AG09309 (cell line): ENCODE data around the gene UNC79.

ENCODE experiments used
- DNase-seq: peaks from one replicate; pipeline ENCODE4 v3.0.0-alpha.2; 2010; ENCODE audit warnings: low read depth
- H3K4me3 ChIP-seq: 2 replicates; pipeline ENCODE4 v1.5.1; 2011; ENCODE audit warnings: mild to moderate bottlenecking, low read depth, low read length, moderate library complexity; ENCODE audit not compliant: control insufficient read depth
- CTCF ChIP-seq: IDR thresholded peaks from 2 replicates; pipeline ENCODE4 v1.5.1; 2011; ENCODE audit warnings: mild to moderate bottlenecking, low read depth, low read length, inconsistent platforms; ENCODE audit not compliant: insufficient read depth, control insufficient read depth; ENCODE audit errors: missing control alignments

Gene UNC79

GRCh38 chr14:93712079-93712837 is 281.5 kb downstream of the UNC79 start:
- no peak overlapping the region for H3K4me3 ChIP-seq
- DNase-seq, result no peak
- no peak for TF ChIP-seq CTCF

- DNase-seq, result no peak
- no peak for TF ChIP-seq CTCF
- no peak overlapping the region for H3K4me3 ChIP-seq
Observed at GRCh38 chr14:93712838-93713724, 282.3 kb downstream of the UNC79 start.

GRCh38 chr14:93713726-93714405 is 283.1 kb downstream of the UNC79 start:
- no peak overlapping the region for H3K4me3 ChIP-seq
- no peak for DNase-seq
- TF ChIP-seq CTCF, result no peak

GRCh38 chr14:93714605-93715004 is 283.9 kb downstream of the UNC79 start:
- no peak overlapping the region for H3K4me3 ChIP-seq
- TF ChIP-seq CTCF, result no peak
- DNase-seq, result no peak

- no peak for TF ChIP-seq CTCF
- DNase-seq, result no peak
- H3K4me3 ChIP-seq, result no peak overlapping the region
Observed at GRCh38 chr14:93715279-93715927, 284.7 kb downstream of the UNC79 start.

GRCh38 chr14:93716002-93716745 is 285.4 kb downstream of the UNC79 start:
- no peak for DNase-seq
- H3K4me3 ChIP-seq, result no peak overlapping the region
- TF ChIP-seq CTCF, result no peak
